Panc1 (cell line): ENCODE results near the gene CCDC80. TPM values are rescaled to one million over a fixed set of nuclear protein-coding genes. Genes with fewer than 3 reads are reported as not detected.
"Not testable (repeated sequence)": the region's sequence is repeated elsewhere in the genome, so short reads cannot be mapped to it uniquely, and the experiment has no call there.

Experiments
- ATAC-seq: fragments of 200-7000 bp; cut with Tn5 transposase; 2 replicates; pipeline ENCODE4 v1.9.1; 2020; ENCODE audit warnings: mild to moderate bottlenecking, moderate library complexity
- BruUV-seq: library from RNA; stranded (reverse); fragments of 400-500 nt; replicated peaks from 2 replicates; lab custom pipeline; 2021; lab: Mats Ljungman, UMichigan
- CTCF ChIA-PET: fragments of 300-600 bp; sonication (Branson Sonifier 250); formaldehyde crosslinking; loops from one replicate; lab custom pipeline; 2022; ENCODE audit warnings: antibody characterized with exemption; lab: Charles Lee
- POLR2A ChIA-PET: fragments of 300-600 bp; sonication (Branson Sonifier 250); formaldehyde crosslinking; loops from one replicate; lab custom pipeline; 2022; ENCODE audit warnings: antibody characterized with exemption; lab: Charles Lee
- DNase-seq: peaks from one replicate; pipeline ENCODE4 v3.0.0-alpha.2; 2010; ENCODE audit warnings: low read depth, low spot score
- H3K27ac ChIP-seq: 2 replicates; pipeline ENCODE4 v1.5.1; 2011; ENCODE audit warnings: mild to moderate bottlenecking, low read length, inconsistent platforms
- H3K27me3 ChIP-seq: fragments of 200-500 bp; sonication (Bioruptor generic); 2 replicates; pipeline ENCODE4 v1.6.0; 2014; ENCODE audit warnings: low read length, inconsistent platforms; ENCODE audit not compliant: control insufficient read depth, insufficient read depth
- H3K36me3 ChIP-seq: fragments of 200-500 bp; sonication (Bioruptor generic); 2 replicates; pipeline ENCODE4 v1.5.1; 2014; ENCODE audit warnings: inconsistent platforms, mild to moderate bottlenecking, low read length, moderate library complexity; ENCODE audit not compliant: control insufficient read depth, insufficient read depth
- H3K4me1 ChIP-seq: 2 replicates; pipeline ENCODE4 v1.5.1; 2011; ENCODE audit warnings: inconsistent platforms, mild to moderate bottlenecking, low read length, moderate library complexity; ENCODE audit not compliant: control insufficient read depth, insufficient read depth
- H3K4me3 ChIP-seq, 2 experiments: 2 replicates each; pipeline ENCODE4 v1.5.1; 2011 to 2012; ENCODE audit warnings: low read depth in 2 of 2, low read length in 2 of 2, mild to moderate bottlenecking in 2 of 2, inconsistent platforms in 1 of 2, moderate library complexity in 1 of 2
- H3K9me3 ChIP-seq: fragments of 200-500 bp; sonication (Bioruptor generic); 2 replicates; pipeline ENCODE4 v1.5.1; 2014; ENCODE audit warnings: low read depth, mild to moderate bottlenecking, inconsistent platforms, low read length, moderate library complexity; ENCODE audit not compliant: control insufficient read depth, insufficient read depth
- CTCF ChIP-seq: fragments of 450-650 bp; IDR thresholded peaks from 2 replicates; pipeline ENCODE4 v1.5.1; 2017; ENCODE audit warnings: mild to moderate bottlenecking
- POLR2AphosphoS5 ChIP-seq: IDR thresholded peaks from 2 replicates; pipeline ENCODE4 v1.6.1; 2012; ENCODE audit warnings: mild to moderate bottlenecking, low read depth, low read length, moderate library complexity
- REST ChIP-seq, 2 experiments: IDR thresholded peaks; 2 replicates each; pipeline ENCODE4 v1.6.1; 2011 to 2012; ENCODE audit warnings: low read depth in 2 of 2, control low read depth in 1 of 2, low read length in 1 of 2, mild to moderate bottlenecking in 1 of 2, moderate library complexity in 1 of 2; ENCODE audit not compliant: insufficient read depth in 1 of 2
- SIN3A ChIP-seq: IDR thresholded peaks from 2 replicates; pipeline ENCODE4 v1.6.1; 2012; ENCODE audit warnings: low read depth, mild to moderate bottlenecking, low read length, moderate library complexity, borderline replicate concordance; ENCODE audit not compliant: insufficient read depth
- TCF7L2 ChIP-seq: IDR thresholded peaks from 2 replicates; pipeline ENCODE4 v1.6.1; 2011; ENCODE audit warnings: mild to moderate bottlenecking, low read depth, low read length, inconsistent platforms
- in situ Hi-C: cut with HindIII; loops from 2 replicates; pipeline ENCODE4 v1.10.0; 2016; ENCODE audit warnings: low sequenced_read_pairs, low pct_unique_long_range_greater_than_20kb
- intact Hi-C: fragments of 100-400 bp; cut with micrococcal nuclease; formaldehyde crosslinking; loops from one replicate; pipeline ENCODE4 v1.10.0; 2022; ENCODE audit not compliant: unreplicated experiment
- total RNA-seq: library from RNA; stranded (reverse); gene quantifications from one replicate; pipeline ENCODE4 v1.2.1, GENCODE V29; 2021; ENCODE audit not compliant: unreplicated experiment

Gene CCDC80
- total RNA-seq, 1 experiment from 2014 or later = 0.64 TPM

GRCh38 chr3:112564247-112564939, 76.5 kb downstream of the CCDC80 start:
- H3K36me3 ChIP-seq, DNase-seq, H3K27ac ChIP-seq, intact Hi-C loops, H3K4me3 ChIP-seq, H3K9me3 ChIP-seq, H3K27me3 ChIP-seq, BruUV-seq, ATAC-seq, CTCF ChIA-PET, in situ Hi-C loops, POLR2A ChIA-PET: not testable (repeated sequence)
- H3K4me1 ChIP-seq = peaks cover 15% of the 10 kb centered on the region; the same call in 1 of the 2 replicates

- TSS peak; percentile 78 for BruUV-seq
- peaks cover 7% of the 10 kb centered on the region; the same call in 1 of the 2 replicates for H3K36me3 ChIP-seq
- peaks cover 18% of the 10 kb centered on the region; the same call in 1 of the 2 replicates for H3K4me1 ChIP-seq
- POLR2A ChIA-PET = no interaction called here
- ATAC-seq = peak; percentile 95
- CTCF ChIA-PET = no interaction called here
- intact Hi-C loops = no loop called here
- H3K27me3 ChIP-seq = no peaks in the 10 kb centered on the region
- H3K9me3 ChIP-seq = no peaks in the 10 kb centered on the region
- H3K27ac ChIP-seq = peak within 1 kb of the TSS; percentile 97
- peak; percentile 98 for DNase-seq
- peak within 1 kb of the TSS; percentile 95 to 99 for H3K4me3 ChIP-seq
- in situ Hi-C loops = no loop called here
- TF ChIP-seq SIN3A = peak; percentile 98
- TF ChIP-seq POLR2AphosphoS5 = peak; percentile 92
- no peak for TF ChIP-seq CTCF
- 0 out of 4 replicates have a peak, but pooled peaks of 1 of the 2 experiments have one; percentile 19 for TF ChIP-seq REST (IDR thresholded peaks at IDR 0.05; ENCODE audit: insufficient read depth in 1 of 2, low read depth in 2 of 2, low read length in 1 of 2)
- TF ChIP-seq TCF7L2 = peak; percentile 76
Observed at GRCh38 chr3:112561734-112562529, 79.0 kb downstream of the CCDC80 start, which contains the start of the genes ATG3 and SLC35A5. ATG3 (minus strand) TSS chr3:112561962; CDS start chr3:112561528, 434 bp downstream. SLC35A5 (plus strand) TSS chr3:112562045; CDS start chr3:112563404, 1,359 bp downstream.
